Hematopoietic multipotent progenitor cell treated with erythropoietin and hydrocortisone succinate and interleukin-3 and kit ligand, for 17 days (in vitro differentiated cells): ENCODE data around the gene MED8.

Source experiments
- DNase-seq: peaks from one replicate; pipeline ENCODE4 v3.0.0-alpha.2; 2015; ENCODE audit warnings: low spot score

The MED8 gene, protein sequence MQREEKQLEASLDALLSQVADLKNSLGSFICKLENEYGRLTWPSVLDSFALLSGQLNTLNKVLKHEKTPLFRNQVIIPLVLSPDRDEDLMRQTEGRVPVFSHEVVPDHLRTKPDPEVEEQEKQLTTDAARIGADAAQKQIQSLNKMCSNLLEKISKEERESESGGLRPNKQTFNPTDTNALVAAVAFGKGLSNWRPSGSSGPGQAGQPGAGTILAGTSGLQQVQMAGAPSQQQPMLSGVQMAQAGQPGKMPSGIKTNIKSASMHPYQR

DNA sequence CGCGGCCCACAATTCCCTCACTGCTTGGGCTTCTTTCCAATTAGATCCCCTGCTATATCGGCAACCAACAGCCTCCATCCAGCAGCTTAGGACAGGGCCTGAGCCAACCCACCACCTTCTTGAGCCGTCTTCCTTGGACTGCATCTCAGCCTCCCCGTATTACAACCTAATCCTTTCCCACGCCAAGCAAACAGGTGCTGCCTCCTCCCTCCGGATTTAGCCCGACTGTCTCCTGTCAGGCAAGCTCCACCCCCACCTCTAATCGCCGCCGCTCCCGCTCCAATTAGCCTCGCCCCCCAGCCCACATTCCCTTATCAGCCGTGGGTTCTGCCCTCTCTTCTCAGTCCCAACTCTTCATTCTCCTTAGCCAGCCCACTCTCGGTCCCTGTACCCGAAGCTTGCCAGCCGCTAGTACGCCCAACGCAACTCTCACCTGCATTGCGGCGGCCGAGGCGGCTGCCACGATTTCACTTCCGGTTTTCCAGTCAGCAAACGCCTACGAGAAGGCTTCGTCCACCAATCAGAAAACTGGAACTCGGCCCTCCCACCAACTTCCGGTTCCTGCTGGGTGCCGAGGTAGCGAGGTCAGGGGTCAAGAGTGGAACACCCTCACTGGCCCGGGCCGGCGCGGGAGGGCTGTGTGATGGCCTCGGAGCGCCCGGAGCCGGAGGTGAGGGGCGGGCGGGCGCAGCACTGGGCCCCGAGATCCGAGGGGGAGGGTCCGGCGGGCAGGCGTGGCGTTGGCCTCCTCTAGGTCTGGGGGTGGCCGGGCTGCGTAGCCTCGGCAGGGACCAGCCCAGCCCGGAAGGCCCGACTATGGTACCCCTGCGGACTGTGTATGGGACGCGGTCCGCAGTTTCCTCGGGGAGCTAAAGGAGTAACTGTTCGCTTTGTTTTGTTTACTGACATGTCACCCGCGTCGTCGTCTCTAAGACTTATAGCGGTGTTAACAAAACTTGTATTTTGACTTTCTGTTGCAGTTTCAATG is at the start of gene MED8, which contains the start of gene SZT2:
MED8 (minus strand) TSS at position 475 of the 988 bp plus-strand sequence; CDS start at position 439, 36 bp downstream.
SZT2 (plus strand) TSS at position 574 of the 988 bp plus-strand sequence; CDS start at position 644, 70 bp downstream.
- DNase-seq, result peak; percentile 97

DNA sequence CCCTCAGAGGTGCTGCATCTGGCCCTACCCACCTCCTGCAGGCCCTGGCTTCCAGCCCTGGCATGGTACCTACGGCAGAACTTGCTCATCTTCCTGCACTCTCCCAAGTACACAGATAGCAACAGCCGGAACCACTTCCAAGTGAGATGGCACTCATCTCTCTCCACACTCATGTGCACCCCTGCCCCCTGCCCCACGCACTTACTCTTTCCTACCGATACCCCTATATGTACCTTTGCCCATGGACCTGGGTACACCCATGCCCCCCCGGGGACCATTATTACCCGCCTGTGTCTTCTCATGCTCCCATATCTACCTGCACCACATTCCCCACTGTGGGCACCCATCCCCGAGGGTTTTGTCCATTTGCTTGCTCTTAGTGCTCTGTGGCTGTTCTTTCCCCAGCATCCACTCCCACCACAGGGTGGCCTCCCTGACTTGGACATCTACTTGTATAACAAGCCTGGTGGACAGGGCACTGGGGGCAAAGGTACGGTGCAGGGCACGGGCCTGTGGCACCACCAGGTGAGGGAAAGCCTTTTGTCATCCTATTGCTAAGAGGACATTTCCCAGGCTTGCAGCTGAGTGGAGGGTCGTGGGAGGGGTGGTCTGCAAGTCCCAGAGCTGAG is 49.5 kb upstream of the MED8 start:
- DNase-seq, result no peak

DNA sequence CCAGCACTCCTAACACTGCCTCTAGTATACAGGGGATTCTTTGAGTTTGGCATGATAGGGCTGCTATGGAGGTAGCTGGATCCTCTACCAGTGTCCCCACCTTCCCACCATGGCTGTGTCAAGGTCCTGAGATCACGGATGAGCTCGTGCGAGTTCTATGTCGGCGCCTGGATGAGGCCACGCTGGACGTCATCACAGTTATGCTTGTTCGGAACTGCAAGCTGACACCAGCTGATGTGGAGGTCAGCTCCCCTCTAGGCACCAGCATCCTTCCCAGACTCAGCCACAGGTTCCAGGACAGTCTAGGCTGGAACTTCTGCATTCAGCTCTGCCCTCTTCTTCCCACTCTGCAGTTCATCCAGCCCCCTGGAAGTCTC is 49.0 kb upstream of the MED8 start:
- DNase-seq, result no peak

DNA sequence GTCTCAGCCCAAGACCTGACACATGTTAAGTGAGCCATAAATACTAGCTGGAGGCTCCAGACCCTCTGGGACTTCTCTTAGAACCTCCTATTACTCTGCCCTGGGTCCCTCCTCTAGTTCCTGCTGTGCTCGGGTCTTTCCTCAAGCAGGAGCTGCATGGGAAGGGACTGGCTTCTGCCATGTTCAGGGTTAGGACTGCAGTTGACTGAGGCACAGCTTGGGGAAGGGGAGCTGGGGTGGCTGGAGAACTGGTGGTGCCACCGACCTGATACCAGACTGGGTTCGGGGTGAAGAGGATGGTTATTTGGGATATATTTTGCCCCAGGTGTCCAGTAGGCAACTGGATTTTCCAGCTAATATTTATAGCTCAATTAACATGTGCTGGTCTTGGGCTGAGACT is 48.4 kb upstream of the MED8 start:
- DNase-seq, result no peak

DNA sequence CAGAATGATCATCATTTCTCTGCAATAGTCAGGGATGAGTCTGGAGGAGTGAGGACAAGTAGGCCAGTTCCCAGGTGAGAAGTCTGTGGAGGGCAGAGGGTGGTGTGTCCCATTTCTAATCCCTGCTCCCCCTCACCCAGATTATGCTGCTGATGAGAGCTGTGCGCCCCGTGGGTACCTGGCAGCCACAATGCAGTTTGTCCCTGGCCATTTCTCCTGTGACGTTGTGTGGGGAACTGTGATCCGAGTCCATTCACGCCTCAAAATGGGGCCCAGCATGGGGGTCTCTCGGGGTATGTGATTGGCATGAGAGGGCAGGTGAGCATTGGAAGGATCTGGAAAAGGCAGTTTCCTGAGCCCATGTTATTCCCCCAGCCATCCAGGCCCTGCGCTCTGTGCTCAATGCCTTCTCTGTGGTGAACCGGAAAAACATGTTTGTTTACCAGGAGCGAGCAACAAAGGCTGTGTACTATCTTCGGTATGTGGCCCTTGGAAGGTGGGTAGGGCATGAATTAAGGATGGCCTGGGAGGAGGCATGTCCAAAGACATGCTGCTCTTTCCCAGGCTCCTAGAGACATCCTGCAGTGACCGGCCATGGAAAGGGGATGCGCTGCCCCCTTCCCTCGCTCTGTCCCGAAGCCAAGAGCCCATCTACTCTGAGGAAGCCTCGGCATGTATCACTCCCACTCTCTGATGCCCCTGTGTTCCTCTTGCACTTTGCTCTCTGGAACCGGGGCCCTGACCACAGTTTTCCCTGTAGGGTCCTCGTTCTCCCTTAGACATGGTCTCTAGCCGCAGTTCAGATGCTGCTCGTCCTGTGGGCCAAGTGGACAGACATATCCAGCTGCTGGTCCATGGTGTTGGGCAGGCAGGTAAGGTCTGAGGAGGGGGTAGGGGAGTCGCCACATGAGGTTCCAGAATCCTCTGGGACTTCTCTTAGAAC is 47.7 kb upstream of the MED8 start:
- DNase-seq, result no peak

DNA sequence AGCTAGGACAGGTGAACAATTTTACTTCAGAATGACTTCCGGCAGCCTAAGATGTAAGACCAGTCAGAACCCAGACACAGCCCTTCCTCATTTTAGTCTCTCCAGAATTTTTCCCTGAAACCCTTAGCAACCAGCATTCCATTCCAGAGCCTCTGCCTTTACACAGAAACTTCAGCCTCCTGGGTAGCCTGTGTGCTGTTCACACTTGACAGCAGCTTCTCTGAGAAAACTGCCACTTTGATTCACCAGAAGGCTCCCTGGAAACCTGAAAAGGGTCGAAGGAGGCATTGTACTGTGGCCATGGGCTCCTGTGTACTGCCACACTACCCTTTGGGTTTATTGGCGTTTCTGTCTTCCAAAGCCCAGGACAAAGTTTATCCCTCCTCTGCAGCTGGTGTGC is 46.8 kb upstream of the MED8 start:
- no peak for DNase-seq

DNA sequence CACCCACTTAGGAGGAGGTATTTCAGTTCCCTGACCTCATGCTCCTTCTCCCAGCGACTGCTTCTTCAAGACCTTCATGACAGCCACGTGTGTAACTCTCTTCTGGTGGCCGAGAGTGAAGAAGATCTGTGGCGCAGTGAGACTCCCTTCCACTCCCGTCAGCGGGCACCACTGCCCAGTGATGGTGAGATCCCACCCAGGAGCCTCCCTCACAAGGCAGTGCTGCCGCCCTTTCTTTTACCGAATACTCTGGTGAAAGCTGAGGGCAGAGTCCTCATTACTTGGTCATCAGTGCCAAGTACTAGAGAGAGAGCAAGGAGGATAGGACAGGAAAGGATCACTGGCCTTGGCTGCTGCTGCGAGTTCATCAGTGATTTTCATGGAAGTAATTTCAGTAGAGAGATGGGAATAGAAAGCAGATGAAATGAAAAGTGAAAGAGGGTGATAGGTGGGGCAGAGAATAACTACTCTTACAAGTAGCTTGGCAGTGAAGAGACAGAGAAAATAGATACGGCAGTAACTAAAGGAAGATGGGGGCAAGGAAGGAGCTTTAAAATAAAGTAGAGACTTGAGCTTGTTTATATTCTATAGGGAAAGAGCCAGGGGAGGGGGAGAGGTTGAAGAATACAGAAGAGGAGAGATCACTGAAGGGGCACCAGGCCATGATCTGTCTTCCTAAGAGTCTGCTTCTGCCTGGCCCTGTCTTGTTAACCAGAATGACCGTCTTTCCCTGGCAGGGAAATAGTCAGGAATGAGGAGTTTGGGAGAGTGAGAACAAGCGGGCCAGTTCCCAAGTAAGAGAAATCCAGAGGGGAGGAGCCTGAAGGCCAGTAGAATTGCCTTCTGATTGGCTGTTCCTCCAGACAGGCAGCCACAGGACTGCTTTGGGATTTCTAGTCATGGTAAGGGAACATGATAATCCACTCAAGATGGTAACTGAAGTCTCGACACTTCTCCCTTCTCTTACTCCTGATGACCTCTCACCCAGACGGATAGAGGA is 45.8 kb upstream of the MED8 start:
- DNase-seq, result no peak

DNA sequence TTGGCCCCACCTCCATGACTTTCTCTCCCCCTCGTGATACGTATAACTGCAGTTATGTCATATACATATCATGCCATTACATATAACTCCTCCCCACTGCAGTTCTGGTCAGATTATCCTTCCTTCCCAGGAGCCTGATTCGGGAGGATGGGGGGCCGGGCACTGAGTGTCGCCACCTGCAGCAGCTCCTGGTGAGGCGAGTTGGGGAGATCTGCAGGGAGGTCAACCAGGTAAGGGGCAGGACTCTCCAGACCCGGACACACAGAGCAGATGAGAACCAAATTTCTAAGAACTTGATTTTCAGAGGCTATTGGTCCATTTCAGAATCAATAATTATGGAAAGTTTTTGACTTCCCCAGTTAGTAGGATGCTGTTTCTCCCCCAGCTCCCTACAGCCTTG is 44.7 kb upstream of the MED8 start:
- no peak for DNase-seq

DNA sequence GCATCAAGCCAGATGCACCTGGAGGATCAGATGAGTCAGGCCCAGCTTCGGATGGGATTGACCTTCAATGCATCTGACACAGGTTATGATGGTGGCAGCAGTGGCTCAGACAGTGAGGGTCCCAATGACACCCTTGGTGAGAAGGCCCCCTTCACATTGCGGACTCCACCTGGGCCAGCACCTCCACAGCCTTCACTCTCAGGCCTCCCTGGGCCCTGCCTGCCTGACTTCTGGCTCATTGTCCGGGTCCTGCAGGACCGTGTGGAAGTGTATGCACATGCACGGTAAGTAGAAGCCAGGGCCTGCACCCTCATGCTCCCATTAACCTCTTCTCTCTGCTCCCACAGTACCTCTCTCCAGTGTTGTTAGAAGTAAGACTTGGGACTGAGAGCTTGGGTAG is 43.3 kb upstream of the MED8 start:
- DNase-seq, result no peak

DNA sequence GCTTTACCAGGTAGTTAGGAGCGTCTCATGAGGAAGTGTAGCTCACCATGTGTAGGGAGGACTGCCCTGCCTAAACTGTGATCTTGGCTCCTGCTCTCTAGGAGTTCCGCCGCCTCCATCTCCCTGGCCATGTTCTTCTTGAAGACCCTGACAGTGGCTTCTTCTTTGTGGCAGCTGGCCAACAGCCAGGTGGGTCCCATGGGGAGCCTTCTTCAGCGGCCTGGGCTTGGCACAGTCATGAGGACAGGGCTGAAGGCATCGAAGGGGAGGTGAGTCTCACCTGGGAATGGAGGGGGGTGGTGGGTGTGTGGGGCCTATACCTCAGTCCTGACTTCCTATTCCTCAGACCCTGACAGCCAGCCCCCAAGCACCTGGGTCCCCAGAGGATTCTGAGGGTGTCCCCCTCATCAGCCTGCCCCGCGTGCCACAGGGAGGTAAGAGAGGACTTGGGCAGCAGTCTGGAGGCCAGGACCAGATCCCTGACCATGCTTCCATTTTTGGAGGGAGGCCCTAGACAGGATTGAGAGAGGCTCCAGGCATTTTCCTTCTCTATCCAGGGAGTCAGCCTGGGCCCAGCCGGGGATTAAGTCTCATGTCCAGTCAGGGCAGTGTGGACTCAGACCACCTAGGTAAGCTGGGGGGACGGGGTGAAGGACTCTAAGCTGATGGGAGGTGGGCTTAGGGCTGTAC is 42.7 kb upstream of the MED8 start:
- DNase-seq, result no peak

DNA sequence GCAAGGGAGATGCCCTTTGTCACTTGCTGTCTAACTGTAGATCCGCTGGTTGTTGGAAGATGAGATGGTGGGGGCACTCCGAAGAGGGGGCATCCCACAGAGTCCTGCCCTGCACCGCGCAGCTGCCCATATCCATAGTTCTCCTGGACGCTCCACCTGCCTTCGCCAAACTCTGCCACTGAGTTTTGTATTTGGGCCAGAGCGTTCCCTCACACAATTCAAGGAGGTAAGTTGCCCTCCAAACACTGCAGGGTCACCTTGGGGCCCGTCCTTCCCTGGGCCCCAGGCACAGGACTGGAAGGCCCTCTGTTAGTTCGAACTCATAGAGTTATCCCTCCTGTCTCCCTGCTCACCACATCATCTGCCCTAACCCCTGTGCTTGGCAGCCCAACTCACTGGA is 42.1 kb upstream of the MED8 start:
- no peak for DNase-seq

DNA sequence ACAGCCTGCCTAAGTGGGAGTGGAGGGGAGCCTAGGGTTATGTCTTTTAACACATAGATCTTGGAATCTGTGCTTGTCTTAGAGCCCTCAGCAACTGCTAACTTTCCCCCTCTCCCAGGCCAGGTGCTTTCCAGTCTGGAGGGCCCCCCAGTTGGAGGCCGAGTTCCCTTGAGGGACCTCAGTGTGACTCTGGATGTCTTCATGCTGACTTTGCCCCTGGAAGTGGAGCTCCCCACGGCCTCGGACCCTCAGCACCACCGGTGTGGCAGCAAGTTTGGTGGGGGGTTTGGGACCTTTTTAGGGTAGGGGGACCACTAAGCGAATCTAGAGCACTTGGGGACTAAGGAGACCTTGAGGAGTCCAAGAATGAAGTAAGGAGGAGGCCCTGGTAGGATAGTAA is 41.2 kb upstream of the MED8 start:
- DNase-seq, result no peak

DNA sequence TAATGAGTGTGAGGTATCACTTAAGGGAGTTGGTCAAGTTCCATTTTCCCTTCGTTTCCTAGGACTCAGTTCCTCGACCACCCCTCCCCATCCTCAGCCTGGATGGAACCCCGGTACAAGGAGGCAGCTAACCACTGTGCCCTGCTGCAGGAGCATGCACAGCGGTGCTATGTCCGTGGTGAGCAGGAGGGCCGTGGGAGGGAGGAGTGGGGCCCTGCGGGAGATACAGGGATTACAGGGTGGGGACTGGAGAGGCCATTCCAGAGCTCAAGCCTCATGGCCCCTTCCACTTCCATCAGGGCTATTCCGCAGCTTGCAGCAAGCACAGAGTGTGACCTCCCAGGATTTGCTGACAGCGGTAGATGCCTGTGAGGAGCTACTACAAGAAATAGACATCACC is 38.3 kb upstream of the MED8 start:
- no peak for DNase-seq

DNA sequence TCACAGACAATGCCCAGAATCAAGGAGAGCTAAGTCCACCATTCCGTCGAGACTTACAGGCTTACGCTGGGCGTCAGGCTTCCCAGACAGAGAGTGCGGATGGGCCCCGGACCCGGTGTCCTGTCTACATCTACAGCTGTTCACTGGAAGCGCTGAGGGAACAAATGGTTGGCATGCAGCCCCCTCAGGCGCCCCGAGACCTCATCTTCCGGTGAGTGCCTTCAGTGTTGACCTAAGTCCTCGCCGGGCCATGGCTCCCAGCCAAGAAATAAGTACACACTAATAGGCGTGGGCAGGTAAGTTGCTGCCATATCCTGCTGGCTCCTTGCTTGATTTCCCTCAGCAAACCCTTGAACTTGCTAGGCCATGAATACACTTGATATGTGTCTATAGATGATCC is 37.9 kb upstream of the MED8 start:
- DNase-seq, result no peak

DNA sequence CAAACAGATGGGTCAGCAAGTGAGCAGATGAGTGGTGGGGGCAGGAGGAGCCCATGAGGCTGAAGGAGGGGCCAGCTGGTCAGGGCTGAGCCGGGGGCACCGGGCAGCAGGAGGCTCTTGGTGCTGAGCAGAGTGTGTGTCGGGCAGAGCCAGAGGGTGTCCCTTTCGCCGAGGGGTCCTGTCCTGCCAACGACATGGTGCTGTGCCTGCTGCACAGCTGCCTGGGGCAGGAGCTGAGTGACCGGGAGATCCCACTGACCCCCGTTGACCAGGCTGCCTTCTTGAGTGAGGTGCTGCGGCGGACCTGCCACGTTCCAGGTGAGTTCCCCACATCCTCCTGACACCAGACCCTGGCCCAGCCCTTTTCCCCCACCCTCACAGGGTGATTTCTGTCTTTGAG is 36.6 kb upstream of the MED8 start:
- no peak for DNase-seq

DNA sequence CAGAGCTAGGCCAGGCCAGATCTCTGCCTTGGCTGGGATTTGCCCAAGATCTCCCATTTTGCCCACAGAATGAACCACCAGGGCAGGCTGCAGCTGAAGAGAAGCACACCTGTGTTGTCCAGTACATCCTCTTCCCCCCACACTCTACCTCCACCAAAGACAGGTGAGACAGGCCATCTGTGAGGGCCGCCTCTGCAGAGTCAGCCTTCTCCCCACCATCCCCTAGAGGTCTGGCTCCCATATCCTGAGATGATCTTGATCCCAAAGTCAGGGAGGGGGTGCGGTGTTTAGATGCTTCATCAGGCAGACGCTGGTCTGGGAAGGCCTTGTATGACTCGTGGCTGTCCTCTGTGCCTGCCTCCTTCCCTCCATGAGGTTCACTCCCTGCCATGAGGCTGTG is 35.4 kb upstream of the MED8 start:
- DNase-seq, result no peak

DNA sequence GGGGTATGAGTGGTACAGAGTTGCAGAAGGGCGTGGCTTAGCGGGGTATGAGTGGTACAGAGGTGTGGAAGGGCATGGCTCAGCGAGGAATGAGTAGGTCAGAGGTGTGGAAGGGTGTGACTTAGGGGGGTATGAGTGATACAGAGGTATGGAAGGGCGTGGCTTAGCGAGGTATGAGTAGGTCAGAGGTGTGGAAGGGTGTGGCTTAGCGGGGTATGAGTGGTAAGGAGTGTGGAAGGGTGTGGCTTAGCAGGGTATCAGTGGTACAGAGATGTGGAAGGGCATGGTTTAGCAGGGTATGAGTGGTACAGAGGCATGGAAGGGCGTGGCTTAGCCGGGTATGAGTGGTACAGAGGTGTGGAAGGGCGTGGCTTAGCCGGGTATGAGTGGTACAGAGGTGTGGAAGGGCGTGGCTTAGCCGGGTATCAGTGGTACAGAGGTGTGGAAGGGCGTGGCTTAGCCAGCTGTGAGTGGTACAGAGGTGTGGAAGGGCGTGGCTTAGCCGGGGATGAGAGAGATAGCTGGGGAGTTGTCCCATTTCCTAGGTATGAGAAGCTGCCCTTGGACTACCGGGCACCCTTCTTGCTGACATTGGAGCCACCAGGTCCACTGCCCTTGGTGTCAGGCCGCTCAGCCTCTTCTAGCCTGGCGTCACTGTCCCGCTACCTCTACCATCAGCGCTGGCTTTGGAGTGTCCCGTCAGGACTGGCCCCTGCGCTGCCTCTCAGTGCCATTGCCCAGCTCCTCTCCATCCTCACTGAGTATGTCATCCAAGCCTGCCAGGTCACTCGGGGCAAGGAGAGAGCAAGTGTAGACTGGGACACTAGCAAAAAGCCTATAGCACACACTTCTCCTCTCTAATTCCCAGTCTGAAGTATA is 34.3 kb upstream of the MED8 start:
- peak; percentile 43 for DNase-seq

DNA sequence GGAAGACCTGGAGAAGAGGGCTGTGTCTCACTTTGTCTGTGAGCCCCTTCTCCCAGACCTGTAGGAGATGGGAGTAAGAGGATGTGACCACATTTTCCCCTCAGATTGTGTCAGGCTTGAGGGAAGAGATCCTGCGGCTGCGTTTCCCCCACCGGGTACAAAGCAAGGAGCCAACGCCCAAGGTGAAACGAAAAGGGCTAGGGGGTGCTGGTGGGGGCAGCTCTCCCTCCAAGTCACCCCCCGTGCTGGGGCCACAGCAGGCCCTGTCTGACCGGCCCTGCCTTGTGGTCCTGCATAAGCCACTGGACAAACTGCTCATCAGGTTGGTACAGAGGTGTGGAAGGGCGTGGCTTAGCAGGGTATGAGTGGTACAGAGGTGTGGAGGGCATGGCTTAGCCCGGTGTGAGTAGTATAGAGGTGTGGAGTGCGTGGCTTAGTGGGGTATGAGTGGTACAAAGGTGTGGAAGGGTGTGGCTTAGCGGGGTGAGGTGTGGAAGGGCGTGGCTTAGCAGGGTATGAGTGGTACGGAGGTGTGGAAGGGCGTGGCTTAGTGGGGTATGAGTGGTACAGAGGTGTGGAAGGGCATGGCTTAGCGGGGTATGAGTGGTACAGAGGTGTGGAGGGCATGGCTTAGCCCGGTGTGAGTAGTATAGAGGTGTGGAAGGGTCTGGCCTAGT is 33.5 kb upstream of the MED8 start:
- DNase-seq, result no peak
